Measurements from ENCODE around the gene SNAI3. TPM values are rescaled to one million over a fixed set of nuclear protein-coding genes. Genes with fewer than 3 reads are reported as not detected.

SNAI3 gene
- total and polyA plus RNA-seq, 11 donors = 0.76 to 9.5 (median 1.7) TPM

- intact Hi-C loops (cut with DNase I) = loop anchor here in 2 of 10 donors (5.0 kb wide), 2 partner anchors 52 to 53 kb away; no protein-coding TSS in a partner anchor
- Histone ChIP-seq H3K27ac (peak overlapping the region; percentile 17 to 94 (median 74)), H3K9me3 (no peaks in the 10 kb centered on the region), H3K27me3 (no peaks in the 10 kb centered on the region), H3K4me1 (peaks cover 0 to 49% (median 14%) of the 10 kb centered on the region in 12 donors), H3K36me3 (peaks cover 0 to 51% (median 3%) of the 10 kb centered on the region in 9 donors), H3K4me3 (peak overlapping the region; percentile 51 to 91 (median 76))
- WGBS, 4 donors = 14 to 30% (median 22%) methylated on average over 21 to 37 of the region's 37 CpGs
- TF ChIP-seq, protein P1, sequence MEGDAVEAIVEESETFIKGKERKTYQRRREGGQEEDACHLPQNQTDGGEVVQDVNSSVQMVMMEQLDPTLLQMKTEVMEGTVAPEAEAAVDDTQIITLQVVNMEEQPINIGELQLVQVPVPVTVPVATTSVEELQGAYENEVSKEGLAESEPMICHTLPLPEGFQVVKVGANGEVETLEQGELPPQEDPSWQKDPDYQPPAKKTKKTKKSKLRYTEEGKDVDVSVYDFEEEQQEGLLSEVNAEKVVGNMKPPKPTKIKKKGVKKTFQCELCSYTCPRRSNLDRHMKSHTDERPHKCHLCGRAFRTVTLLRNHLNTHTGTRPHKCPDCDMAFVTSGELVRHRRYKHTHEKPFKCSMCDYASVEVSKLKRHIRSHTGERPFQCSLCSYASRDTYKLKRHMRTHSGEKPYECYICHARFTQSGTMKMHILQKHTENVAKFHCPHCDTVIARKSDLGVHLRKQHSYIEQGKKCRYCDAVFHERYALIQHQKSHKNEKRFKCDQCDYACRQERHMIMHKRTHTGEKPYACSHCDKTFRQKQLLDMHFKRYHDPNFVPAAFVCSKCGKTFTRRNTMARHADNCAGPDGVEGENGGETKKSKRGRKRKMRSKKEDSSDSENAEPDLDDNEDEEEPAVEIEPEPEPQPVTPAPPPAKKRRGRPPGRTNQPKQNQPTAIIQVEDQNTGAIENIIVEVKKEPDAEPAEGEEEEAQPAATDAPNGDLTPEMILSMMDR (IDR thresholded peaks at IDR 0.05) = no peak
- TF ChIP-seq POLR2A (IDR thresholded peaks at IDR 0.05) = no peak
- ATAC-seq = peak in 3 of 4 donors; percentile 13 to 45 (median 23)
- peak in 3 of 5 donors; percentile 48 to 66 (median 58) for DNase-seq
Measured at GRCh38 chr16:88649924-88650748, 36.2 kb downstream of the SNAI3 start.

DNA sequence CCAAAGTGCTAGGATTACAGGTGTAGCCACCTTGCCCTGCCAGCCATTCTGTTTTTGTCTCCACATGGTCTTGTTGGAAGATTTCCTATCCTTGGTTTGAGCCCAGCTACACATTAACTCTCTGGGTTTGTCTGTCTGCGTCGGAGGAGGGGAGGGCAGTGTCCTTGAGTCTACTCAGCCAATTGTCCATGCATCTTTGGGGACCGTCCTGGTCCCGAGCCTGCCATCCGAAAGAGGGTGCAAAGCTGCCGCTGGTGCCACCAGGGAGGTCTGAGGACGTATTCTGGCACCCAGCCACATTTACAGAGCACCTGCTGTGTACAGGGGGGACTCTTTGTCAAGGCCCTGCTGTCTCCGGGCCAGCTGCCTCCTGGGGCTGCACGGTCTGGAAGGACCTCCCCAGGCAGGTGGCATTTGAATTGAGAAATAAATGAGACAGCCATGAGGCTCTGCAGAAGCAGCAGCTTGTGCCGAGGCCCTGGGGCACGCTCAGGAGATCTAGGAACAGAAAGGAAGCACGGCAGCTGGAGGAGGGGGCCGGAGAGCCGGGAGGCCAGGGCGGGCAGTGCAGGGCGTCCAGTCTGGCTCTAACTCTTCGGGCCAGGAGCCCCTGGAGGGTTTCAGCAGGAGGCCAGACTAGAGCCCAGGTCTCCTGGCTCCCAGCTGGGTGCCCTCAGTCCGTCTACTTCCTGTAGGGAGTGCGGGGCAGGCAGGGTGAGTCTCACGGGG, 36.9 kb downstream of the SNAI3 start:
- DNase-seq (peak in 1 of 5 donors; percentile 20), ATAC-seq (no peak)
- Histone ChIP-seq H3K36me3 (peaks cover 0 to 49% (median 3%) of the 10 kb centered on the region in 9 donors), H3K27me3 (no peaks in the 10 kb centered on the region), H3K4me1 (peaks cover 0 to 49% (median 14%) of the 10 kb centered on the region in 12 donors), H3K9me3 (no peaks in the 10 kb centered on the region), H3K27ac (peak overlapping the region in 8 of 12 donors; percentile 0 to 94 (median 76)), H3K4me3 (peak overlapping the region in 11 of 12 donors; percentile 51 to 91 (median 76))
- TF ChIP-seq POLR2A (IDR thresholded peaks at IDR 0.05) = no peak
- TF ChIP-seq, protein P1 (IDR thresholded peaks at IDR 0.05) = no peak
- intact Hi-C loops (cut with DNase I) = no loop called here
- 81 to 92% (median 87%) methylated on average over 17 to 20 of the region's 20 CpGs for WGBS, 4 donors

DNA sequence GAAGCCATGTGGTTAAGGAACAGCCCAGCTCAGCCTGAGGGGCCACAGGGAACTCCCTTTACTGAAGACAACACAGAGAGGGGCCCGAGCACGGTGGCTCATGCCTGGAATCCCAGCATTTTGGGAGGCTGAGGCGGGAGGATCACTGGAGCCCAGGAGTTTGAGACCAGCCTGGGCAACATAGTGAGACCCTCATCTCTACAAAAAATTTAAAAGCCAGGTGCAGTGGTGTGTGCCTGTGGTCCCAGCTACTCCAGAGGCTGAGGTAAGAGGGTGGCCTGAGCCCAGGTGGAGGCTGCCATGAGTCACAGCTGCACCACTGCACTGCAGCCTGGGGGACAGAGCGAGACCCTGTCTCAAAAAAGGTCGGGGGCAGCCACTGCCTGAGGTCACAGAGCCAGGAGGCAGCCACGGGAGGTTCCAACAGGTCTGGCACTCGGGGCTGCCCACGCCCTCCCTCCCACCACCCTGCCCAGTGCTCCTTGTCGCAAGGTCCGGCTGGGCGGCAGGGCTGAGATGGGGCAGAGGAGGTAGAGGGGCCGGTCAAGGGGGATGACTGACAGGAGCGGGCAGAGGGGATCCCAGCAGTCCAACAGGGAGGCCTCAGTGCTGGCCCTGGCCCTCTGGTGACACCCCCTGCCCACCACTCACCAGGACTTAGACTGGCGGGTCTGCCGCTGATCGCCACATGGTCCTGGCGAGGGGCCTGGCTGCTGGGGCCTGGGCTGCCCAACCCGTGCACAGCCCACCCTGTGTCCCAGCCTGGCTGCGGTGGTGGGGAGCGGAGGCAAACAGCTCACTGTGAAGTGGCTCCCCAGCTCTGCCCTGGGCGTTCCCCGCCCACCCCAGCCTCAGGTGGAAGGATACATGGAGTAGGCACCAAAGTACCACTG, 38.9 kb downstream of the SNAI3 start:
- ATAC-seq (no peak), DNase-seq (peak in 1 of 5 donors; percentile 15)
- Histone ChIP-seq H3K4me1 (peaks cover 0 to 49% (median 14%) of the 10 kb centered on the region in 12 donors), H3K4me3 (no peak overlapping the region), H3K27me3 (no peaks in the 10 kb centered on the region), H3K27ac (no peak overlapping the region), H3K36me3 (peaks cover 0 to 55% (median 0%) of the 10 kb centered on the region in 9 donors), H3K9me3 (no peaks in the 10 kb centered on the region)
- TF ChIP-seq POLR2A (IDR thresholded peaks at IDR 0.05) = no peak
- TF ChIP-seq, protein P1 (IDR thresholded peaks at IDR 0.05) = no peak
- WGBS, 4 donors = 92 to 94% (median 93%) methylated on average over 16 to 22 of the region's 22 CpGs
- intact Hi-C loops (cut with DNase I) = no loop called here

Measured in heart left ventricle (tissue), 16 donors.